ENCODE data around the gene HEY2.
A peak's percentile ranks its signal among the peaks of the same experiment; 100 is the strongest.

Gene HEY2

DNA sequence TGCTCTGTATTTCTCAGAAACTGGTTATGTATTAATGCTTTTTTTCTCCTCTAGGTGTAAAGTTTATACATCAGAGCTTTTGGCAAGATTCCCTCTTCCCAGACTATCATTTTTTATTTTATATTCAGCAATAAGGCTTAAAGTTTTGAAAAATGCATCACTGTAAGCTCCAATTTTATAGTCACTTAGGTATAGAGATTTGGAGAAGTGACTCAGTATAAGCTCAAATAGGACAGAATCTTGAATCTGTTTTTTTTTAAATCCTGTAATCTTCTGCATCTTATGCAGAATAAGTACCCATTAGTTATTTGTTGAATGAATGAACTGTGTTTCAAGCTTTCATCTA lies 42.4 kb downstream of the HEY2 start:
- Histone ChIP-seq H3K27ac (ENCODE audit: poor library complexity, severe bottlenecking) (peak overlapping the region; percentile 60), H3K4me1 (ENCODE audit: insufficient read depth, poor library complexity, severe bottlenecking) (peaks cover 35% of the 10 kb centered on the region), H3K27me3 (ENCODE audit: insufficient read depth, poor library complexity, severe bottlenecking) (no peaks in the 10 kb centered on the region), H3K9me3 (ENCODE audit: severe bottlenecking) (no peaks in the 10 kb centered on the region), H3K4me3 (ENCODE audit: severe bottlenecking) (peak overlapping the region; percentile 87), H3K36me3 (ENCODE audit: low read depth) (no peaks in the 10 kb centered on the region)
- DNase-seq (ENCODE audit: low spot score) (no peak), ATAC-seq (ENCODE audit: low read depth) (no peak)
- TF ChIP-seq, protein P1, sequence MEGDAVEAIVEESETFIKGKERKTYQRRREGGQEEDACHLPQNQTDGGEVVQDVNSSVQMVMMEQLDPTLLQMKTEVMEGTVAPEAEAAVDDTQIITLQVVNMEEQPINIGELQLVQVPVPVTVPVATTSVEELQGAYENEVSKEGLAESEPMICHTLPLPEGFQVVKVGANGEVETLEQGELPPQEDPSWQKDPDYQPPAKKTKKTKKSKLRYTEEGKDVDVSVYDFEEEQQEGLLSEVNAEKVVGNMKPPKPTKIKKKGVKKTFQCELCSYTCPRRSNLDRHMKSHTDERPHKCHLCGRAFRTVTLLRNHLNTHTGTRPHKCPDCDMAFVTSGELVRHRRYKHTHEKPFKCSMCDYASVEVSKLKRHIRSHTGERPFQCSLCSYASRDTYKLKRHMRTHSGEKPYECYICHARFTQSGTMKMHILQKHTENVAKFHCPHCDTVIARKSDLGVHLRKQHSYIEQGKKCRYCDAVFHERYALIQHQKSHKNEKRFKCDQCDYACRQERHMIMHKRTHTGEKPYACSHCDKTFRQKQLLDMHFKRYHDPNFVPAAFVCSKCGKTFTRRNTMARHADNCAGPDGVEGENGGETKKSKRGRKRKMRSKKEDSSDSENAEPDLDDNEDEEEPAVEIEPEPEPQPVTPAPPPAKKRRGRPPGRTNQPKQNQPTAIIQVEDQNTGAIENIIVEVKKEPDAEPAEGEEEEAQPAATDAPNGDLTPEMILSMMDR (IDR thresholded peaks at IDR 0.05; ENCODE audit: poor library complexity, severe bottlenecking): peak; percentile 43

DNA sequence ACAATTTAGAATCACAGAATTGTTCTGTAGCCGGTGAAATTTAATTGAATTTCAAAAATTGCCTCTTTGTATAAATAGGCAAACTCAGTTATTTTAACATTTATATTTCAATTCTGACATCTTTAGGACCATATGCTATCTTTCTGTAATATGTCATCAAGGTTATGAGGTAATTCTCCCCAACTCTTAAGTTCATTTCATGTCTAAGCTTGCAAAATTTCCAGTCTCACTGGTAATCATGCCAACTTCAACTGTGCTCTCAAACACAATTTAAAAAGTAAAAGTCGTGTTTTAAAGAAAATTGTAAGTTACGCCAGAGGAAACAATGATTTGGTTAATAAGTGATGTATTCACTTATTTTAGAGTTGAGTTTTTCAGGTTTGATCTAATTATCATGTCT lies 42.7 kb downstream of the HEY2 start:
- TF ChIP-seq, protein P1 (IDR thresholded peaks at IDR 0.05; ENCODE audit: poor library complexity, severe bottlenecking): no peak
- peak overlapping the region; percentile 60 for H3K27ac ChIP-seq (ENCODE audit: poor library complexity, severe bottlenecking)
- H3K4me1 ChIP-seq (ENCODE audit: insufficient read depth, poor library complexity, severe bottlenecking): peaks cover 35% of the 10 kb centered on the region
- H3K36me3 ChIP-seq (ENCODE audit: low read depth): no peaks in the 10 kb centered on the region
- no peaks in the 10 kb centered on the region for H3K9me3 ChIP-seq (ENCODE audit: severe bottlenecking)
- no peak for DNase-seq (ENCODE audit: low spot score)
- peak overlapping the region; percentile 87 for H3K4me3 ChIP-seq (ENCODE audit: severe bottlenecking)
- ATAC-seq (ENCODE audit: low read depth): no peak
- H3K27me3 ChIP-seq (ENCODE audit: insufficient read depth, poor library complexity, severe bottlenecking): no peaks in the 10 kb centered on the region

DNA sequence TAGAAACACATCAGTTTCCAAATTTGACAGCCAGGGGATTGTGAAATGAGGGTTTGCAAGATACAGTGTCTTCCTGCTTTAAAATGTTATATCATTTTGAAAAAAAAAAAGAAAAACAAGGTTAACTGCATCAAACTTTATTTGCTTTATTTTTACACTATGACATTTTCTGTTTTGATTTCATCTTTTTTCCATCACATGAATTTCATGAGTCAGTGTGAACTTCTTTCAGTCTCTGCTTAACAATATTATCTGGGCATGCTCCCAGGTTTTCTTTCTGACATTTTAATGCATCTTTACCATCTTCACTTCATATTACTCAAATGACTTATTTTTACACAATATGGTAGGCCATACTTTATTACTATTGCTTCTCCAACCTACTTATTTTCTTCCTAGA lies 43.2 kb downstream of the HEY2 start:
- Histone ChIP-seq H3K9me3 (ENCODE audit: severe bottlenecking) (no peaks in the 10 kb centered on the region), H3K4me1 (ENCODE audit: insufficient read depth, poor library complexity, severe bottlenecking) (peaks cover 35% of the 10 kb centered on the region), H3K4me3 (ENCODE audit: severe bottlenecking) (no peak overlapping the region), H3K27me3 (ENCODE audit: insufficient read depth, poor library complexity, severe bottlenecking) (no peaks in the 10 kb centered on the region), H3K36me3 (ENCODE audit: low read depth) (no peaks in the 10 kb centered on the region), H3K27ac (ENCODE audit: poor library complexity, severe bottlenecking) (peak overlapping the region; percentile 60)
- no peak for ATAC-seq (ENCODE audit: low read depth)
- DNase-seq (ENCODE audit: low spot score): no peak
- TF ChIP-seq, protein P1 (IDR thresholded peaks at IDR 0.05; ENCODE audit: poor library complexity, severe bottlenecking): no peak

DNA sequence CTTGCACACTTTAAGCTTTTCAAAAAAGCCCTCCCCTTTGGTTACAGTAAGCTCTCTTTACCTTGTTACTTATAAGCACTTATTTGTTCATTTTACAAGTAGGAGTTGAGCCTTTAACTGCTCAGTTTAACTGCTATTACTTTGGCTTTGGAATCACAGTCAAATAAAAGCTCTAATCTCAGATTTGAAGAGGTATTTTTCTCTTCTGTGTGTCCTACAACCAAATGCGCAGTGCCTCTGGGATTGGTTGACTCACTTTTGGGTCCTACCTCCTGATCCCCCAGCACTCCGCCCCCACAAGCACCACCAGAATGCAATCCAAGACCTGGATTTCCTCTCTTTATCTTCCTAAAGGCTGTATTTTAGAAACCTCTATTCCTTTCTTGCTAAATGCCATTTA lies 43.8 kb downstream of the HEY2 start:
- Histone ChIP-seq H3K36me3 (ENCODE audit: low read depth) (no peaks in the 10 kb centered on the region), H3K4me3 (ENCODE audit: severe bottlenecking) (no peak overlapping the region), H3K9me3 (ENCODE audit: severe bottlenecking) (no peaks in the 10 kb centered on the region), H3K27ac (ENCODE audit: poor library complexity, severe bottlenecking) (peak overlapping the region; percentile 60), H3K27me3 (ENCODE audit: insufficient read depth, poor library complexity, severe bottlenecking) (no peaks in the 10 kb centered on the region), H3K4me1 (ENCODE audit: insufficient read depth, poor library complexity, severe bottlenecking) (peaks cover 37% of the 10 kb centered on the region)
- DNase-seq (ENCODE audit: low spot score) (no peak), ATAC-seq (ENCODE audit: low read depth) (no peak)
- TF ChIP-seq, protein P1 (IDR thresholded peaks at IDR 0.05; ENCODE audit: poor library complexity, severe bottlenecking): no peak

DNA sequence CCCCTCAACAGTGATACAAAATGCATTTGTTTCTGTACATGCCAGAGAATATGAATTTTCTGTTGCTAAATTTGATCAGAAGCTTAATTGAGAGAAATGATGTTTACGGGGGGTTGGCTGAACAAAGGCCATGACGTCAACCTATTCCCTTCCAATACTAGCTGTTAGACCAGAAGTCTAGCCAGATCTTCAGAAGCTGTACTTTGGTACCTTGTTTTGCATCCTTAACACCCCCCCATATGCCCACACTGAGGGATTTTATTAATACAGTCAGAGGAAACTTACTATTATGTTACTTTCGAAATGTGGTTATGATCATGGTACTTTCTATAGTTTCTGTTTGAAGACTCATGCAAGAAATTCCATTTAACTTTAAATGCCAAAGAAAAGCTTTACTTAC lies 44.4 kb downstream of the HEY2 start:
- H3K36me3 ChIP-seq (ENCODE audit: low read depth): no peaks in the 10 kb centered on the region
- ATAC-seq (ENCODE audit: low read depth) (no peak), DNase-seq (ENCODE audit: low spot score) (no peak)
- H3K4me1 ChIP-seq (ENCODE audit: insufficient read depth, poor library complexity, severe bottlenecking): peaks cover 41% of the 10 kb centered on the region
- no peaks in the 10 kb centered on the region for H3K9me3 ChIP-seq (ENCODE audit: severe bottlenecking)
- H3K27ac ChIP-seq (ENCODE audit: poor library complexity, severe bottlenecking): peak overlapping the region; percentile 60
- H3K4me3 ChIP-seq (ENCODE audit: severe bottlenecking): no peak overlapping the region
- TF ChIP-seq, protein P1 (IDR thresholded peaks at IDR 0.05; ENCODE audit: poor library complexity, severe bottlenecking): no peak
- no peaks in the 10 kb centered on the region for H3K27me3 ChIP-seq (ENCODE audit: insufficient read depth, poor library complexity, severe bottlenecking)
